A549 (cell line): ENCODE measurements around the gene CARS1. TPM values are rescaled to one million over a fixed set of nuclear protein-coding genes. Genes with fewer than 3 reads are reported as not detected.

Experiments
- ATAC-seq, 2 experiments: fragments of 200-7000 bp in 1 of 2; fragments of >200 bp in 1 of 2; cut with Nextera tagmentation in 1 of 2; cut with Tn5 transposase in 1 of 2; 3 replicates each; pipeline versions ENCODE4 v1.8.0 to v1.9.1; 2018 to 2020; ENCODE audit warnings: mild to moderate bottlenecking in 1 of 2, moderate library complexity in 1 of 2
- CTCF ChIA-PET: fragments of 300-600 bp; sonication (Branson Sonifier 250); formaldehyde crosslinking; extraction: SDS; loops from one replicate; lab custom pipeline; 2021; ENCODE audit warnings: antibody characterized with exemption, inconsistent platforms; lab: Yijun Ruan, JAX
- POLR2A ChIA-PET: fragments of 350-600 bp; formaldehyde crosslinking; extraction: SDS; loops from one replicate; lab custom pipeline; 2021; ENCODE audit warnings: antibody characterized with exemption, inconsistent platforms; lab: Yijun Ruan, JAX
- DNase-seq, 2 experiments: peaks; one replicate each; pipeline versions ENCODE4 v3.0.0 to v3.0.0-alpha.2; 2011 to 2016; ENCODE audit warnings: low read depth in 1 of 2, low spot score in 1 of 2
- FAIRE-seq: peaks from 2 replicates; lab custom pipeline; 2011; peaks lifted over from hg19 to GRCh38; lab: Jason Lieb, UNC
- H3K27ac ChIP-seq, 2 experiments: fragments of >200 bp; sonication (Bioruptor Twin); formaldehyde crosslinking; 3 replicates each; pipeline ENCODE4 v1.5.1; 2016 to 2017
- H3K4me1 ChIP-seq: fragments of >200 bp; sonication (Bioruptor Twin); formaldehyde crosslinking; 3 replicates; pipeline ENCODE4 v1.6.1; 2016
- H3K4me2 ChIP-seq: fragments of >200 bp; sonication (Bioruptor Twin); formaldehyde crosslinking; 3 replicates; pipeline ENCODE4 v1.6.1; 2016
- H3K4me3 ChIP-seq: fragments of >200 bp; sonication (Bioruptor Twin); formaldehyde crosslinking; 3 replicates; pipeline ENCODE4 v1.5.1; 2016
- H3K9me3 ChIP-seq: fragments of >200 bp; sonication (Bioruptor Twin); formaldehyde crosslinking; 3 replicates; pipeline ENCODE4 v1.6.1; 2016
- ATOH8 ChIP-seq: fragments of 250-450 bp; sonication (Bioruptor Pico); IDR thresholded peaks from 2 replicates; pipeline ENCODE4 v1.5.0; 2020; ENCODE audit warnings: low read depth, mild to moderate bottlenecking, moderate library complexity
- BHLHE40 ChIP-seq: IDR thresholded peaks from 2 replicates; pipeline ENCODE4 v1.6.1; 2012; ENCODE audit warnings: low read depth, low read length, inconsistent platforms
- CBX8 ChIP-seq: fragments of 200-600 bp; sonication (generic); IDR thresholded peaks from 2 replicates; pipeline ENCODE4 v1.6.1; 2016
- CEBPB ChIP-seq, 2 experiments: fragments of >200 bp in 1 of 2; sonication (Bioruptor Twin) in 1 of 2; formaldehyde crosslinking in 1 of 2; IDR thresholded peaks; 2 replicates each; pipeline ENCODE4 v1.6.1; 2012 to 2016
- CHD2 ChIP-seq: fragments of 150-350 bp; IDR thresholded peaks from 2 replicates; pipeline ENCODE4 v1.6.1; 2014; ENCODE audit warnings: low read length; ENCODE audit not compliant: partially characterized antibody
- CHD4 ChIP-seq: fragments of 200-600 bp; sonication (generic); IDR thresholded peaks from 2 replicates; pipeline ENCODE4 v1.6.1; 2016; ENCODE audit warnings: antibody characterized with exemption, mild to moderate bottlenecking, borderline replicate concordance
- E2F6 ChIP-seq: IDR thresholded peaks from 2 replicates; pipeline ENCODE4 v1.6.1; 2012; ENCODE audit warnings: low read depth, borderline replicate concordance
- EHMT2 ChIP-seq: fragments of 200-600 bp; sonication (generic); IDR thresholded peaks from 2 replicates; pipeline ENCODE4 v1.6.1; 2016; ENCODE audit warnings: antibody characterized with exemption, low read depth, mild to moderate bottlenecking, moderate library complexity
- ELK1 ChIP-seq: fragments of 150-350 bp; IDR thresholded peaks from 2 replicates; pipeline ENCODE4 v1.6.1; 2014; ENCODE audit warnings: low read depth, mild to moderate bottlenecking, low read length
- EP300 ChIP-seq, 2 experiments: fragments of >200 bp; sonication (Bioruptor Twin); formaldehyde crosslinking; IDR thresholded peaks; 2 replicates in 1 of 2; 3 replicates in 1 of 2; pipeline ENCODE4 v1.6.1; 2016 to 2017
- FOSL2 ChIP-seq, 2 experiments: fragments of 450-650 bp in 1 of 2; fragments of >200 bp in 1 of 2; sonication (Bioruptor Twin) in 1 of 2; formaldehyde crosslinking; IDR thresholded peaks; 2 replicates each; pipeline versions ENCODE4 v1.5.0 to v1.6.1; 2016 to 2020; ENCODE audit warnings: mild to moderate bottlenecking in 1 of 2, moderate library complexity in 1 of 2
- GATA3 ChIP-seq: IDR thresholded peaks from 2 replicates; pipeline ENCODE4 v1.6.1; 2012; ENCODE audit warnings: borderline replicate concordance
- HDAC2 ChIP-seq: fragments of 200-600 bp; sonication (generic); IDR thresholded peaks from 2 replicates; pipeline ENCODE4 v1.6.1; 2016
- HOXA7 ChIP-seq: fragments of 250-450 bp; sonication (Bioruptor Pico); IDR thresholded peaks from 2 replicates; pipeline ENCODE4 v1.5.0; 2020; ENCODE audit warnings: mild to moderate bottlenecking, moderate library complexity
- HOXB5 ChIP-seq: fragments of 250-450 bp; sonication (Bioruptor Pico); IDR thresholded peaks from 2 replicates; pipeline ENCODE4 v1.5.0; 2020; ENCODE audit warnings: mild to moderate bottlenecking, moderate library complexity
- MAFK ChIP-seq: fragments of 450-650 bp; IDR thresholded peaks from 2 replicates; pipeline ENCODE4 v1.6.1; 2014; ENCODE audit not compliant: partially characterized antibody
- NPAS2 ChIP-seq: fragments of 250-450 bp; sonication (Bioruptor Pico); IDR thresholded peaks from 2 replicates; pipeline ENCODE4 v1.8.0; 2022; ENCODE audit warnings: mild to moderate bottlenecking, moderate library complexity, borderline replicate concordance
- PHF8 ChIP-seq: fragments of 200-600 bp; sonication (generic); IDR thresholded peaks from 2 replicates; pipeline ENCODE4 v1.6.1; 2016; ENCODE audit warnings: low read depth, mild to moderate bottlenecking, antibody characterized with exemption, moderate library complexity, borderline replicate concordance
- POLR2AphosphoS2 ChIP-seq: conservative IDR thresholded peaks from 2 replicates; pipeline ENCODE4 v1.6.1; 2012; ENCODE audit warnings: low read length, improper control_type of control experiment, inconsistent platforms
- RFX5 ChIP-seq: fragments of 450-650 bp; IDR thresholded peaks from 2 replicates; pipeline ENCODE4 v1.7.1; 2014; ENCODE audit warnings: antibody characterized with exemption, mild to moderate bottlenecking, moderate library complexity
- RNF2 ChIP-seq: fragments of 200-600 bp; sonication (generic); IDR thresholded peaks from 2 replicates; pipeline ENCODE4 v1.6.1; 2016; ENCODE audit warnings: low read depth, mild to moderate bottlenecking, antibody characterized with exemption, moderate library complexity, borderline replicate concordance
- SMC3 ChIP-seq: fragments of >200 bp; sonication (Bioruptor Twin); formaldehyde crosslinking; IDR thresholded peaks from 3 replicates; pipeline ENCODE4 v1.6.1; 2018; ENCODE audit warnings: inconsistent platforms
- TFCP2L1 ChIP-seq: fragments of 250-450 bp; sonication (Bioruptor Pico); IDR thresholded peaks from 2 replicates; pipeline ENCODE4 v1.5.0; 2021; ENCODE audit warnings: mild to moderate bottlenecking
- TP53 ChIP-seq: fragments of 250-450 bp; sonication (Bioruptor Pico); IDR thresholded peaks from 2 replicates; pipeline ENCODE4 v1.5.0; 2021; ENCODE audit warnings: mild to moderate bottlenecking, moderate library complexity
- ZFP36 ChIP-seq: fragments of 450-650 bp; IDR thresholded peaks from 2 replicates; pipeline ENCODE4 v1.6.1; 2014; ENCODE audit warnings: borderline replicate concordance; ENCODE audit not compliant: partially characterized antibody
- WGBS: methylation state at CpG from one replicate; pipeline ENCODE4 v1.1.6; 2017; ENCODE audit errors: missing lambda C conversion rate; 5-methylcytosine and 5-hydroxymethylcytosine counted together
- polyA plus RNA-seq, 4 experiments: library from polyadenylated mRNA; depleted of rRNA in 3 of 4; stranded (reverse); fragments of >200 nt; fragmentation: RNase III in 1 of 4; extraction: RNeasy Plus Mini Kit Qiagen cat#74134 plus additional on column Dnase treatment in 1 of 4; gene quantifications; 2 replicates in 3 of 4; 3 replicates in 1 of 4; pipeline ENCODE4 v1.2.3, GENCODE V29; 2011 to 2017

Gene CARS1
- polyA plus RNA-seq, 2 of the 4 experiments (the other 2 are of a cell fraction): 52.7 to 130 TPM

GRCh38 chr11:3015796-3016195, 41.4 kb downstream of the CARS1 start:
- ChIA-PET CTCF (interaction anchor here (0.9 to 4.3 kb wide), 9 partner anchors 8 to 483 kb away, joined by 3 to 30 read pairs (median 6); no protein-coding TSS in a partner anchor), POLR2A (interaction anchor here (0.7 kb wide), 1 partner anchor 9 kb away, joined by 3 read pairs; no protein-coding TSS in a partner anchor)
- no peak for FAIRE-seq
- no peak for TF ChIP-seq PHF8
- TF ChIP-seq CBX8: no peak
- no peak for TF ChIP-seq CEBPB (IDR thresholded peaks at IDR 0.05)
- TF ChIP-seq EP300 (IDR thresholded peaks at IDR 0.05): no peak
- TF ChIP-seq HDAC2: no peak
- TF ChIP-seq CHD2: no peak
- no peak for TF ChIP-seq TP53 (CRISPR knock-in tag)
- no peak for TF ChIP-seq RNF2
- no peak for TF ChIP-seq TFCP2L1 (CRISPR knock-in tag)
- no peak for TF ChIP-seq BHLHE40
- no peak for TF ChIP-seq GATA3
- no peak for TF ChIP-seq ZFP36
- no peak for TF ChIP-seq EHMT2
- TF ChIP-seq MAFK: no peak
- no peak for TF ChIP-seq HOXA7 (CRISPR knock-in tag)
- TF ChIP-seq ELK1: no peak
- no peak for TF ChIP-seq FOSL2 (IDR thresholded peaks at IDR 0.05)
- TF ChIP-seq FOSL2 (CRISPR knock-in tag; IDR thresholded peaks at IDR 0.05): no peak
- TF ChIP-seq SMC3: no peak
- TF ChIP-seq NPAS2: no peak
- TF ChIP-seq, all 56 proteins: peak for 0
- H3K4me3 ChIP-seq: no peak overlapping the region
- no peak overlapping the region for H3K4me2 ChIP-seq
- no peak overlapping the region for H3K27ac ChIP-seq
- 94% methylated on average over 10 of the region's 10 CpGs for WGBS
- no peak for DNase-seq
- H3K9me3 ChIP-seq: no peaks in the 10 kb centered on the region
- H3K4me1 ChIP-seq: no peaks in the 10 kb centered on the region
- no peak for ATAC-seq

GRCh38 chr11:3014943-3015342, 42.3 kb downstream of the CARS1 start:
- ChIA-PET CTCF (interaction anchor here (0.9 to 4.3 kb wide), 8 partner anchors 8 to 482 kb away, joined by 3 to 30 read pairs (median 6); no protein-coding TSS in a partner anchor), POLR2A (no interaction called here)
- Histone ChIP-seq H3K27ac (no peak overlapping the region), H3K4me3 (no peak overlapping the region), H3K9me3 (no peaks in the 10 kb centered on the region), H3K4me2 (no peak overlapping the region), H3K4me1 (no peaks in the 10 kb centered on the region)
- ATAC-seq (no peak), DNase-seq (no peak), FAIRE-seq (no peak)
- 90% methylated on average over 4 of the region's 4 CpGs for WGBS
- TF ChIP-seq TFCP2L1 (CRISPR knock-in tag) (no peak), E2F6 (no peak), RFX5 (no peak), ATOH8 (CRISPR knock-in tag) (no peak), TP53 (CRISPR knock-in tag) (no peak), CHD4 (no peak), RNF2 (no peak), POLR2AphosphoS2 (no peak), CBX8 (no peak), CHD2 (no peak), HOXB5 (CRISPR knock-in tag) (no peak)
